DMS 273 (cell line): ENCODE measurements around the gene ERBB4.
"Not testable (repeated sequence)": the region's sequence is repeated elsewhere in the genome, so short reads cannot be mapped to it uniquely, and the experiment has no call there.

Source experiments
- DNase-seq: peaks from one replicate; lab custom pipeline; 2025; ENCODE audit not compliant: unreplicated experiment; lab: John Stamatoyannopoulos, UW

Gene ERBB4

GRCh38 chr2:212021947-212022346, 516.7 kb downstream of the ERBB4 start:
- DNase-seq, result no peak

GRCh38 chr2:212015588-212015987, 523.0 kb downstream of the ERBB4 start:
- DNase-seq, result no peak

GRCh38 chr2:212013626-212014025, 525.0 kb downstream of the ERBB4 start:
- no peak for DNase-seq

- not testable (repeated sequence) for DNase-seq
Observed at GRCh38 chr2:212010305-212010704, 528.3 kb downstream of the ERBB4 start.

GRCh38 chr2:212007972-212008371, 530.6 kb downstream of the ERBB4 start:
- DNase-seq, result no peak

- DNase-seq, result peak; percentile 67
Observed at GRCh38 chr2:212005085-212005671, 533.4 kb downstream of the ERBB4 start.

- DNase-seq, result no peak
Observed at GRCh38 chr2:212001325-212001724, 537.3 kb downstream of the ERBB4 start.

- DNase-seq, result no peak
Observed at GRCh38 chr2:211996857-211997256, 541.7 kb downstream of the ERBB4 start.

GRCh38 chr2:211994806-211995205, 543.8 kb downstream of the ERBB4 start:
- no peak for DNase-seq

GRCh38 chr2:211990335-211990734, 548.3 kb downstream of the ERBB4 start:
- no peak for DNase-seq

GRCh38 chr2:211986313-211986712, 552.3 kb downstream of the ERBB4 start:
- no peak for DNase-seq

- no peak for DNase-seq
Observed at GRCh38 chr2:211985393-211985792, 553.2 kb downstream of the ERBB4 start.

GRCh38 chr2:211982162-211982561, 556.4 kb downstream of the ERBB4 start:
- no peak for DNase-seq

- DNase-seq, result no peak
Observed at GRCh38 chr2:211981451-211981850, 557.2 kb downstream of the ERBB4 start.

GRCh38 chr2:211976076-211976475, 562.5 kb downstream of the ERBB4 start:
- no peak for DNase-seq

- DNase-seq, result no peak
Observed at GRCh38 chr2:211967234-211967633, 571.4 kb downstream of the ERBB4 start.

GRCh38 chr2:211963969-211964368, 574.6 kb downstream of the ERBB4 start:
- DNase-seq, result no peak

- peak; percentile 1 for DNase-seq
Observed at GRCh38 chr2:211957799-211958198, 580.8 kb downstream of the ERBB4 start.

- DNase-seq, result no peak
Observed at GRCh38 chr2:211955648-211956047, 583.0 kb downstream of the ERBB4 start.

GRCh38 chr2:211948932-211949331, 589.7 kb downstream of the ERBB4 start:
- DNase-seq, result no peak

GRCh38 chr2:211946960-211947359, 591.6 kb downstream of the ERBB4 start:
- no peak for DNase-seq

GRCh38 chr2:211944572-211944971, 594.0 kb downstream of the ERBB4 start:
- peak; percentile 2 for DNase-seq

- DNase-seq, result no peak
Observed at GRCh38 chr2:211942153-211942552, 596.4 kb downstream of the ERBB4 start.
